ENCODE data around the gene EP400. TPM values are rescaled to one million over a fixed set of nuclear protein-coding genes. Genes with fewer than 3 reads are reported as not detected.

The EP400 gene
- total and polyA plus RNA-seq, 9 donors: 19.6 to 60.7 (median 44.0) TPM

DNA sequence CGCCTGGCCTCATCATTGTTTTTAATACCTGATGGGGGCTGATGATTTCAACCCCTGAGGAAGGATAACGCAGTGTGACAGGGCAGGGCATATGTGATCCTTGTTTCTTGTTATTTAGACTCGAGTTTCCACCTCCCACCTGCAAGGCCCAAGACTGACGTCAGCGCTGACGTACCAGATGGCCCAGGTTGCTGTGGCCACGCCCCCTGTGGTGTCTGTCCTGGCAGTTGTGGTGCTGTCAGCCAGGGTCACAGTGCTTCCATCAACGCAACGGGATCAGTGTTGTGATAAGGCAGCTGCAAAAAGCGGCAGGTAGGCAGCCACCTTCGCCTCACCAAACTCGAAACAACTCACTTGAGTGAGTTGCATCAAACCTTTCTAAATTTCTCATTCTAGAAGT is 176.0 kb downstream of the EP400 start:
- no peak for TF ChIP-seq POLR2A (IDR thresholded peaks at IDR 0.05)
- no peak for TF ChIP-seq EP300 (IDR thresholded peaks at IDR 0.05)
- TF ChIP-seq CTCF (IDR thresholded peaks at IDR 0.05): no peak
- 95 to 98% (median 96%) methylated on average over 12 of the region's 12 CpGs for WGBS, 3 donors
- intact Hi-C loops (cut with DNase I): no loop called here
- Histone ChIP-seq H3K9me3 (no peaks in the 10 kb centered on the region), H3K27ac (no peak overlapping the region), H3K36me3 (no peaks in the 10 kb centered on the region), H3K27me3 (no peaks in the 10 kb centered on the region), H3K4me1 (ENCODE audit: insufficient read depth) (no peaks in the 10 kb centered on the region), H3K4me3 (no peak overlapping the region)
- DNase-seq: no peak

DNA sequence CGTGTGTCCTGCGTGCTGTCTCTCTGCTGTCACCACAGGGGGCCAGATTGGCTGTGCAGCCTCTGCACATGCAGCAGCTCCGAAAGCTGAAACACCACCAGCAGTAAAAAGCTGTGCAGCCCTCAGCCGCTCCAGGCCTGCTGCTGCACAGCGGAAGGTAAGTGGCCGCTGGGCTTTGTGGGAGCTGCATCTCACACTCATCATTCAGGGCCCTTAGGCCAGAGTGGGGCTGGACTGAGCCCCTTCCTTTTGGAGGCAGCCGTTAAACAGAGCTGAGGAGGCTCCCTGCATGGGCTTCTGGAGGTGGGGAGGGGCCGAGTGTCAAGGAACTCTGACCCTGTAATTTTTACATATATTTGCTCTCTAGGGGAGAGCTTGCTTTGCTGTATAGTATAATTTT is 177.3 kb downstream of the EP400 start:
- no peak for DNase-seq
- H3K4me1 ChIP-seq (ENCODE audit: insufficient read depth): no peaks in the 10 kb centered on the region
- 98 to 100% (median 98%) methylated on average over 8 of the region's 8 CpGs for WGBS, 3 donors
- intact Hi-C loops (cut with DNase I): no loop called here
- H3K4me3 ChIP-seq: no peak overlapping the region
- no peak overlapping the region for H3K27ac ChIP-seq
- H3K36me3 ChIP-seq: no peaks in the 10 kb centered on the region
- TF ChIP-seq CTCF (IDR thresholded peaks at IDR 0.05) (no peak), EP300 (IDR thresholded peaks at IDR 0.05) (no peak), POLR2A (IDR thresholded peaks at IDR 0.05) (no peak)
- no peaks in the 10 kb centered on the region for H3K27me3 ChIP-seq
- no peaks in the 10 kb centered on the region for H3K9me3 ChIP-seq

DNA sequence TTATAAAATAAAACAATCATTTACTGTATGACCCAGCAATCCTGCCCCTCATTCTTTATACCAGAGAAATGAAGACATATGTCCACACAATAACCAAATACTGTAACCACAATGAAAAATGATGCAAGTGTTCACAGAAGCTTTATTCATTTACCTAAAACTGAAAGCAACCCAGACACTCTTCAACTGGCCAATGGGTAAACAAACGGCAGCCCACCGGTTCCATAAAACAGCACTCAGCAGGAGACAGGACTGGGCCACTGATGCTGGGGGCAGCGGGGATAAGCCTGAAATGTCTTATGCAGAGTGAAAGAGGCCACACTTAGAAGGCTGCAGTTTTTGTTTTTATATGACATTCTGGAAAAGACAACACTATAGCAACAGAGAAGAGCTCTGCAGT is 179.3 kb downstream of the EP400 start:
- Histone ChIP-seq H3K27me3 (no peaks in the 10 kb centered on the region), H3K4me1 (ENCODE audit: insufficient read depth) (no peaks in the 10 kb centered on the region), H3K27ac (no peak overlapping the region), H3K4me3 (no peak overlapping the region), H3K9me3 (no peaks in the 10 kb centered on the region), H3K36me3 (no peaks in the 10 kb centered on the region)
- TF ChIP-seq EP300 (IDR thresholded peaks at IDR 0.05): no peak
- no peak for TF ChIP-seq POLR2A (IDR thresholded peaks at IDR 0.05)
- TF ChIP-seq CTCF (IDR thresholded peaks at IDR 0.05): no peak
- intact Hi-C loops (cut with DNase I): no loop called here
- DNase-seq: no peak
- WGBS, 3 donors: 95 to 100% (median 99%) methylated on average over 3 of the region's 3 CpGs

DNA sequence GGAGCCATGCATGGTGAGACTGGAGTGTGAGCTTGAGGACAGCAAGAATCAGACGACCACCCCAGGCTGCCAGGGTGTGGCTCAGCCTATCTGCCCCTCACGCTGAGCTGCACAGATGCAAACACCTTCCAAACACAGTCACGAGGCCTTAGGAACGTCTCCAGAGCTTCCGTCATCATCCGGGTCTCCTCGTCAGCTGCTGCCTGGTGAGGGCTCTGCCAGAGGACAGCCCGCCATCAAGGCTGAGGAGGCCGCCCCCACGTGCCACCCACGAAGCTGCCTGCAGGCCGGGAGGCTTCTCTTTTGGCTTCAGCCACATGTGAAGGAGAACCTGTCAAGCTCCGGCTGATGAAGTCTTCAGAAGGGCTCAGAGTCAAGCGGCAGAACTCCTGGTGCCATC is 180.9 kb downstream of the EP400 start:
- TF ChIP-seq EP300 (IDR thresholded peaks at IDR 0.05) (no peak), CTCF (IDR thresholded peaks at IDR 0.05) (no peak), POLR2A (IDR thresholded peaks at IDR 0.05) (no peak)
- 89 to 95% (median 91%) methylated on average over 14 of the region's 14 CpGs for WGBS, 3 donors
- no peak for DNase-seq

More for the DNA sequence above, 180.9 kb downstream of the EP400 start:
- intact Hi-C loops (cut with DNase I): no loop called here
- no peak overlapping the region for H3K4me3 ChIP-seq
- H3K27me3 ChIP-seq: no peaks in the 10 kb centered on the region
- no peaks in the 10 kb centered on the region for H3K4me1 ChIP-seq (ENCODE audit: insufficient read depth)
- H3K27ac ChIP-seq: no peak overlapping the region
- no peaks in the 10 kb centered on the region for H3K9me3 ChIP-seq
- no peaks in the 10 kb centered on the region for H3K36me3 ChIP-seq

Small RNA genes lying within 50 kb of the gene (small RNA-seq; reads per million reads assigned to genes)
- gene AC131009.3: not detected
- gene AC137590.2: not detected
- gene SNORA49: 2.4 reads per million, percentile 74 among the genes with 10 or more reads in this experiment

Other genes starting within 250 kb of the EP400 start
- 10 to 100 TPM; 32.6 to 54.4 (median 49.4) TPM for gene SFSWAP, start 238.9 kb upstream of the EP400 start, total RNA-seq
- 10 to 100 TPM; 27.6 to 38.5 TPM for gene SFSWAP, start 238.9 kb upstream of the EP400 start, polyA plus RNA-seq
- 10 to 100 TPM in 5 of 7 donors, 1 to 10 TPM in 2; 9.3 to 15.6 (median 13.3) TPM for gene MMP17, start 121.5 kb upstream of the EP400 start, total RNA-seq
- gene MMP17, start 121.5 kb upstream of the EP400 start, polyA plus RNA-seq: 10 to 100 TPM in 1 of 2 donors, under 1 TPM in 1; 0.78 to 15.5 TPM
- 10 to 100 TPM; 15.9 to 70.1 (median 50.7) TPM for gene ULK1, start 55.3 kb upstream of the EP400 start, total RNA-seq
- gene ULK1, start 55.3 kb upstream of the EP400 start, polyA plus RNA-seq: 10 to 100 TPM in 1 of 2 donors, 1 to 10 TPM in 1; 4.5 to 44.7 TPM
- gene PUS1, start 20.7 kb upstream of the EP400 start, total RNA-seq: 10 to 100 TPM; 11.4 to 34.7 (median 19.3) TPM
- 10 to 100 TPM in 1 of 2 donors, 1 to 10 TPM in 1; 3.5 to 10.6 TPM for gene PUS1, start 20.7 kb upstream of the EP400 start, polyA plus RNA-seq
- gene DDX51, start 194.4 kb downstream of the EP400 start, total RNA-seq: 10 to 100 TPM; 18.0 to 26.2 (median 21.8) TPM
- 10 to 100 TPM in 1 of 2 donors, 1 to 10 TPM in 1; 10.0 to 21.9 TPM for gene DDX51, start 194.4 kb downstream of the EP400 start, polyA plus RNA-seq
- gene NOC4L, start 194.5 kb downstream of the EP400 start, total RNA-seq: 10 to 100 TPM in 6 of 7 donors, 1 to 10 TPM in 1; 8.6 to 23.4 (median 18.5) TPM
- 10 to 100 TPM in 1 of 2 donors, 1 to 10 TPM in 1; 1.2 to 24.6 TPM for gene NOC4L, start 194.5 kb downstream of the EP400 start, polyA plus RNA-seq